ENCODE results near the gene CDK5RAP1. TPM values are rescaled to one million over a fixed set of nuclear protein-coding genes. Genes with fewer than 3 reads are reported as not detected.
"Not testable (repeated sequence)": the region's sequence is repeated elsewhere in the genome, so short reads cannot be mapped to it uniquely, and the experiment has no call there.

The CDK5RAP1 gene
- total RNA-seq, 1 donor from 2014 or later: 42.0 TPM

GRCh38 chr20:33433465-33434234 is 32.3 kb upstream of the CDK5RAP1 start:
- H3K79me2 ChIP-seq (ENCODE audit: low read depth): no peaks in the 10 kb centered on the region
- H3K36me3 Mint-ChIP-seq: no peaks in the 10 kb centered on the region
- no peaks in the 10 kb centered on the region for H3K9me3 ChIP-seq (ENCODE audit: low read depth)
- no peaks in the 10 kb centered on the region for H3K27me3 Mint-ChIP-seq (ENCODE audit: insufficient read depth, low read depth)
- H3K9me3 Mint-ChIP-seq: no peaks in the 10 kb centered on the region
- no peak overlapping the region for H3K27ac Mint-ChIP-seq
- no peak overlapping the region for H3K9ac ChIP-seq
- no peaks in the 10 kb centered on the region for H3K4me1 Mint-ChIP-seq
- no peak overlapping the region for H3K27ac ChIP-seq
- no peak for DNase-seq (ENCODE audit: low spot score)
- no peak overlapping the region for H3K4me3 ChIP-seq
- no peaks in the 10 kb centered on the region for H3F3A ChIP-seq (ENCODE audit: low read depth)
- TF ChIP-seq CTCF (IDR thresholded peaks at IDR 0.05) (no peak), EZH2 (IDR thresholded peaks at IDR 0.05) (no peak), EZH2phosphoT487 (IDR thresholded peaks at IDR 0.05) (no peak)
- no peaks in the 10 kb centered on the region for H3K27me3 ChIP-seq
- H3K4me2 ChIP-seq: no peak overlapping the region
- no peak overlapping the region for H3K4me3 Mint-ChIP-seq
- H3K4me1 ChIP-seq: no peaks in the 10 kb centered on the region
- H3K36me3 ChIP-seq: no peaks in the 10 kb centered on the region
- no peak overlapping the region for H2AFZ ChIP-seq (replicated peaks)
- no peaks in the 10 kb centered on the region for H4K20me1 ChIP-seq (ENCODE audit: low read depth)

GRCh38 chr20:33431797-33432381 is 30.6 kb upstream of the CDK5RAP1 start:
- H3K27ac ChIP-seq: no peak overlapping the region
- Mint-ChIP-seq H3K27ac (no peak overlapping the region), H3K4me1 (no peaks in the 10 kb centered on the region)

GRCh38 chr20:33423875-33424274 is 22.6 kb upstream of the CDK5RAP1 start:
- H3K27ac ChIP-seq; H3K9me3 Mint-ChIP-seq; H4K20me1 ChIP-seq (ENCODE audit: low read depth); H3K27me3 ChIP-seq; H3K9ac ChIP-seq; H3K36me3 Mint-ChIP-seq; H3K27me3 Mint-ChIP-seq (ENCODE audit: insufficient read depth, low read depth); H3F3A ChIP-seq (ENCODE audit: low read depth); H3K4me3 ChIP-seq; H3K4me2 ChIP-seq; H3K36me3 ChIP-seq; H2AFZ ChIP-seq (replicated peaks); H3K4me1 ChIP-seq; H3K4me3 Mint-ChIP-seq; H3K27ac Mint-ChIP-seq; H3K79me2 ChIP-seq (ENCODE audit: low read depth); H3K9me3 ChIP-seq (ENCODE audit: low read depth); DNase-seq (ENCODE audit: low spot score); H3K4me1 Mint-ChIP-seq: not testable (repeated sequence)

More at GRCh38 chr20:33431797-33432381, 30.6 kb upstream of the CDK5RAP1 start:
- H3K4me3 Mint-ChIP-seq: no peak overlapping the region
- H3K9me3 Mint-ChIP-seq: no peaks in the 10 kb centered on the region
- Histone ChIP-seq H3K4me2 (no peak overlapping the region), H3K9ac (no peak overlapping the region), H3K4me3 (no peak overlapping the region), H3K36me3 (no peaks in the 10 kb centered on the region), H2AFZ (replicated peaks) (no peak overlapping the region), H3F3A (ENCODE audit: low read depth) (no peaks in the 10 kb centered on the region), H3K4me1 (no peaks in the 10 kb centered on the region), H3K79me2 (ENCODE audit: low read depth) (no peaks in the 10 kb centered on the region), H4K20me1 (ENCODE audit: low read depth) (no peaks in the 10 kb centered on the region), H3K9me3 (ENCODE audit: low read depth) (no peaks in the 10 kb centered on the region), H3K27me3 (no peaks in the 10 kb centered on the region)
- no peaks in the 10 kb centered on the region for H3K27me3 Mint-ChIP-seq (ENCODE audit: insufficient read depth, low read depth)
- no peaks in the 10 kb centered on the region for H3K36me3 Mint-ChIP-seq
- no peak for TF ChIP-seq EZH2phosphoT487 (IDR thresholded peaks at IDR 0.05)
- no peak for TF ChIP-seq CTCF (IDR thresholded peaks at IDR 0.05)
- no peak for TF ChIP-seq EZH2 (IDR thresholded peaks at IDR 0.05)
- no peak for DNase-seq (ENCODE audit: low spot score)
